Fibroblast of the aortic adventitia (primary cell): Measurements from ENCODE around the gene CCDC127. TPM values are rescaled to one million over a fixed set of nuclear protein-coding genes. Genes with fewer than 3 reads are reported as not detected.

Source experiments
- DNase-seq: peaks from one replicate; pipeline ENCODE4 v3.0.0-alpha.2; 2010; ENCODE audit warnings: low read depth
- H3K4me3 ChIP-seq: 2 replicates; pipeline ENCODE4 v1.5.1; 2011; ENCODE audit warnings: low read depth, mild to moderate bottlenecking, control low read depth, low read length, moderate library complexity
- CTCF ChIP-seq: IDR thresholded peaks from 2 replicates; pipeline ENCODE4 v1.5.1; 2011; ENCODE audit warnings: mild to moderate bottlenecking, low read length, control low read depth, inconsistent platforms; ENCODE audit not compliant: insufficient read depth
- total RNA-seq: library from RNA; depleted of rRNA; stranded (reverse); fragments of >200 nt; gene quantifications from 2 replicates; pipeline ENCODE4 v1.2.3, GENCODE V29; 2012; ENCODE audit warnings: low replicate concordance

The CCDC127 gene
- total RNA-seq, 1 donor: 8.3 TPM

GRCh38 chr5:188488-189481 lies 29.2 kb downstream of the CCDC127 start:
- peak; percentile 81 for DNase-seq
- peak; percentile 95 for TF ChIP-seq CTCF
- H3K4me3 ChIP-seq: peak overlapping the region; percentile 38

- peak overlapping the region; percentile 38 for H3K4me3 ChIP-seq
- DNase-seq: no peak
Observed at GRCh38 chr5:187617-188451, 30.1 kb downstream of the CCDC127 start.

GRCh38 chr5:187042-187431 lies 30.9 kb downstream of the CCDC127 start:
- TF ChIP-seq CTCF: no peak
- DNase-seq: no peak
- no peak overlapping the region for H3K4me3 ChIP-seq

More at GRCh38 chr5:187617-188451, 30.1 kb downstream of the CCDC127 start:
- no peak for TF ChIP-seq CTCF

GRCh38 chr5:186091-187041 lies 31.6 kb downstream of the CCDC127 start:
- no peak for TF ChIP-seq CTCF
- DNase-seq: no peak
- H3K4me3 ChIP-seq: no peak overlapping the region

GRCh38 chr5:185095-186070 lies 32.6 kb downstream of the CCDC127 start:
- H3K4me3 ChIP-seq: no peak overlapping the region
- DNase-seq: peak; percentile 15
- TF ChIP-seq CTCF: no peak
